Liver (tissue), 3 donors: ENCODE results near the gene BDH1.

Experiments
- GABPA ChIP-seq, 2 donors: IDR thresholded peaks in 1 of 2; conservative IDR thresholded peaks in 1 of 2; 2 replicates each; pipeline ENCODE4 v1.6.1; 2016; ENCODE audit warnings: antibody characterized with exemption in 2 of 2, mild to moderate bottlenecking in 1 of 2, moderate library complexity in 1 of 2
- JUND ChIP-seq, 2 donors: IDR thresholded peaks; 2 replicates each; pipeline ENCODE4 v1.6.1; 2016; ENCODE audit warnings: antibody characterized with exemption in 2 of 2
- RAD21 ChIP-seq, 2 donors: IDR thresholded peaks; 2 replicates each; pipeline ENCODE4 v1.6.1; 2016; ENCODE audit warnings: antibody characterized with exemption in 2 of 2, mild to moderate bottlenecking in 2 of 2
- RXRA ChIP-seq, 2 donors: IDR thresholded peaks; 2 replicates each; pipeline ENCODE4 v1.6.1; 2017 to 2018; ENCODE audit warnings: antibody characterized with exemption in 2 of 2, mild to moderate bottlenecking in 1 of 2
- YY1 ChIP-seq: IDR thresholded peaks from 2 replicates; pipeline ENCODE4 v1.6.1; 2016; ENCODE audit warnings: antibody characterized with exemption, mild to moderate bottlenecking
- TF ChIP-seq, protein P1 (sequence below): fragments of 150-350 bp; IDR thresholded peaks from 2 replicates; pipeline ENCODE4 v1.5.1; 2017; ENCODE audit warnings: improper control_type of control experiment, low read depth, low read length; ENCODE audit not compliant: missing input control
- TF ChIP-seq, protein P2 (sequence below): IDR thresholded peaks from 2 replicates; pipeline ENCODE4 v1.6.1; 2016; ENCODE audit warnings: antibody characterized with exemption
- TF ChIP-seq, protein P3 (sequence below): IDR thresholded peaks from 2 replicates; pipeline ENCODE4 v1.6.1; 2016; ENCODE audit warnings: antibody characterized with exemption, mild to moderate bottlenecking
- donor health status: healthy.
- donor health status: healthy.

DNA sequence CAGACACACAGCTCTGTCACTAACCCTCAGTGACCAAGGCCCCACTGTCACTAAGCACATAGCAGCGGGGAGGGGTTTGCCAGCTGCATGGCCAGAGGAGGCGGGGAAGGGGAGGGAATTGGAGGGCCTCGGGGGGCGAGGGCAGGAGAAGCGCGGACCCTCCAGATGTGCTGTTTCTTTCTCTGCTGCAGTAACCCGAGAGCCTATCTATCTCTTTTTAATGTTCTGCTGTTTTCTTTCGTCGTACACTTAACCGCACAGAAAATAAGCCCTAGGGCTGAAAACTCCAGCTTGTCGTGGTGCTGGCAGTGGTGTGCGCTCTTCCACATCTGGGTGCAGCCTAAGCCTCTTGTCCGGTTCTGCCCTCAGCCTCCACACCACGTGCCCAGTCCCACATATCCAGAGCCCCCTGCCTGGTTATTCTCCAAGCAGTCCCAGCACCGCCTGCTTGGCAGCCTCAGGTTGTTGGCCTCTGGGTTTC, 51.1 kb downstream of the BDH1 start:
- TF ChIP-seq GABPA (IDR thresholded peaks at IDR 0.05 in 1 of 2, conservative IDR thresholded peaks at IDR 0.05 in 1 of 2), result no peak
- TF ChIP-seq, protein P1, sequence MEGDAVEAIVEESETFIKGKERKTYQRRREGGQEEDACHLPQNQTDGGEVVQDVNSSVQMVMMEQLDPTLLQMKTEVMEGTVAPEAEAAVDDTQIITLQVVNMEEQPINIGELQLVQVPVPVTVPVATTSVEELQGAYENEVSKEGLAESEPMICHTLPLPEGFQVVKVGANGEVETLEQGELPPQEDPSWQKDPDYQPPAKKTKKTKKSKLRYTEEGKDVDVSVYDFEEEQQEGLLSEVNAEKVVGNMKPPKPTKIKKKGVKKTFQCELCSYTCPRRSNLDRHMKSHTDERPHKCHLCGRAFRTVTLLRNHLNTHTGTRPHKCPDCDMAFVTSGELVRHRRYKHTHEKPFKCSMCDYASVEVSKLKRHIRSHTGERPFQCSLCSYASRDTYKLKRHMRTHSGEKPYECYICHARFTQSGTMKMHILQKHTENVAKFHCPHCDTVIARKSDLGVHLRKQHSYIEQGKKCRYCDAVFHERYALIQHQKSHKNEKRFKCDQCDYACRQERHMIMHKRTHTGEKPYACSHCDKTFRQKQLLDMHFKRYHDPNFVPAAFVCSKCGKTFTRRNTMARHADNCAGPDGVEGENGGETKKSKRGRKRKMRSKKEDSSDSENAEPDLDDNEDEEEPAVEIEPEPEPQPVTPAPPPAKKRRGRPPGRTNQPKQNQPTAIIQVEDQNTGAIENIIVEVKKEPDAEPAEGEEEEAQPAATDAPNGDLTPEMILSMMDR, result no peak
- TF ChIP-seq, protein P2, sequence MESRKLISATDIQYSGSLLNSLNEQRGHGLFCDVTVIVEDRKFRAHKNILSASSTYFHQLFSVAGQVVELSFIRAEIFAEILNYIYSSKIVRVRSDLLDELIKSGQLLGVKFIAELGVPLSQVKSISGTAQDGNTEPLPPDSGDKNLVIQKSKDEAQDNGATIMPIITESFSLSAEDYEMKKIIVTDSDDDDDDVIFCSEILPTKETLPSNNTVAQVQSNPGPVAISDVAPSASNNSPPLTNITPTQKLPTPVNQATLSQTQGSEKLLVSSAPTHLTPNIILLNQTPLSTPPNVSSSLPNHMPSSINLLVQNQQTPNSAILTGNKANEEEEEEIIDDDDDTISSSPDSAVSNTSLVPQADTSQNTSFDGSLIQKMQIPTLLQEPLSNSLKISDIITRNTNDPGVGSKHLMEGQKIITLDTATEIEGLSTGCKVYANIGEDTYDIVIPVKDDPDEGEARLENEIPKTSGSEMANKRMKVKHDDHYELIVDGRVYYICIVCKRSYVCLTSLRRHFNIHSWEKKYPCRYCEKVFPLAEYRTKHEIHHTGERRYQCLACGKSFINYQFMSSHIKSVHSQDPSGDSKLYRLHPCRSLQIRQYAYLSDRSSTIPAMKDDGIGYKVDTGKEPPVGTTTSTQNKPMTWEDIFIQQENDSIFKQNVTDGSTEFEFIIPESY, result no peak
- TF ChIP-seq YY1, result no peak
- TF ChIP-seq, protein P3, sequence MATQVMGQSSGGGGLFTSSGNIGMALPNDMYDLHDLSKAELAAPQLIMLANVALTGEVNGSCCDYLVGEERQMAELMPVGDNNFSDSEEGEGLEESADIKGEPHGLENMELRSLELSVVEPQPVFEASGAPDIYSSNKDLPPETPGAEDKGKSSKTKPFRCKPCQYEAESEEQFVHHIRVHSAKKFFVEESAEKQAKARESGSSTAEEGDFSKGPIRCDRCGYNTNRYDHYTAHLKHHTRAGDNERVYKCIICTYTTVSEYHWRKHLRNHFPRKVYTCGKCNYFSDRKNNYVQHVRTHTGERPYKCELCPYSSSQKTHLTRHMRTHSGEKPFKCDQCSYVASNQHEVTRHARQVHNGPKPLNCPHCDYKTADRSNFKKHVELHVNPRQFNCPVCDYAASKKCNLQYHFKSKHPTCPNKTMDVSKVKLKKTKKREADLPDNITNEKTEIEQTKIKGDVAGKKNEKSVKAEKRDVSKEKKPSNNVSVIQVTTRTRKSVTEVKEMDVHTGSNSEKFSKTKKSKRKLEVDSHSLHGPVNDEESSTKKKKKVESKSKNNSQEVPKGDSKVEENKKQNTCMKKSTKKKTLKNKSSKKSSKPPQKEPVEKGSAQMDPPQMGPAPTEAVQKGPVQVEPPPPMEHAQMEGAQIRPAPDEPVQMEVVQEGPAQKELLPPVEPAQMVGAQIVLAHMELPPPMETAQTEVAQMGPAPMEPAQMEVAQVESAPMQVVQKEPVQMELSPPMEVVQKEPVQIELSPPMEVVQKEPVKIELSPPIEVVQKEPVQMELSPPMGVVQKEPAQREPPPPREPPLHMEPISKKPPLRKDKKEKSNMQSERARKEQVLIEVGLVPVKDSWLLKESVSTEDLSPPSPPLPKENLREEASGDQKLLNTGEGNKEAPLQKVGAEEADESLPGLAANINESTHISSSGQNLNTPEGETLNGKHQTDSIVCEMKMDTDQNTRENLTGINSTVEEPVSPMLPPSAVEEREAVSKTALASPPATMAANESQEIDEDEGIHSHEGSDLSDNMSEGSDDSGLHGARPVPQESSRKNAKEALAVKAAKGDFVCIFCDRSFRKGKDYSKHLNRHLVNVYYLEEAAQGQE, result no peak
- no peak for TF ChIP-seq RAD21 (IDR thresholded peaks at IDR 0.05)
- TF ChIP-seq JUND (IDR thresholded peaks at IDR 0.05), result no peak
- no peak for TF ChIP-seq RXRA (IDR thresholded peaks at IDR 0.05)
